HG02571 (cell line): ENCODE measurements around the gene INPP5A.
"Not testable (repeated sequence)": the region's sequence is repeated elsewhere in the genome, so short reads cannot be mapped to it uniquely, and the experiment has no call there.

Experiments used
- ATAC-seq: cut with Tn5 transposase; IDR thresholded peaks from one replicate; pipeline ENCODE4 v1.9.1; 2021; ENCODE audit warnings: mild to moderate bottlenecking, moderate library complexity; ENCODE audit not compliant: unreplicated experiment

INPP5A gene

DNA sequence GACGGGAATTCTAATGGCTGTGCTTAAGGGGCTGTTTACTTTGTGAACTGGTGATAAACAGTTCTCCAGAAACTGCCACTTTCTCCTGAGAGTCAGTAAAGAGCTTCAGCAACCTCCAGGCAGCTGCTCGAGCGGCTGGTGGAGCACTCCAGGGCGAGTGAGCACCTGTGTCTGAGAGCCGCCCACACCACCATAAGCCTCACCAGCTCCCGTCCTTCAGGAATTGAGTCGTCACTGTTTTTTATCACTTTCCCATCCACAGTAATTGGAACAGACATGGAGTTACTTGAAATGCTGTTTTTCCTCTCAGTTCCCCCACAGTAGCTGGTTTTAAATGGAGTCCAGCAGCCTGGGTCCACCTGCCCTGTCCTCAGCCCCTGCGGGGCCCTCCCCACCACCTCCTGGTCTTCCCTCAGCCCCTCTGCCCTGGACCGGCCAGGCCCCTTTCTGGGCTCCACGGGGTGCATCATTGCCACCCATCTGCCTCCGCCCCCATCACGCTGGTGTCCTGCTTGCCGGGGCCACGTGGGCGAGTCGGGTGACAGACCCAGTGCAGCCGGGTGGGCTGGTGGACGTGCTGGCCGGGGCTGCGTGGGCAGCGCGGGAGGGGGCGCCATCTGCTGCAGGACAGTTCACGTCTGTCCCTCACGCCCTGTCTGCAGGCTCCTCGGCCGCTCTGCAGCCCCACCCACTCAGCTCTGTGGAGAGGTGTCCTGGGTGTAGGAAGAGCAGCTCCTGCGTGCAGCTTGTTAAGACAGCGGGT is 192.4 kb downstream of the INPP5A start:
- no peak for ATAC-seq

DNA sequence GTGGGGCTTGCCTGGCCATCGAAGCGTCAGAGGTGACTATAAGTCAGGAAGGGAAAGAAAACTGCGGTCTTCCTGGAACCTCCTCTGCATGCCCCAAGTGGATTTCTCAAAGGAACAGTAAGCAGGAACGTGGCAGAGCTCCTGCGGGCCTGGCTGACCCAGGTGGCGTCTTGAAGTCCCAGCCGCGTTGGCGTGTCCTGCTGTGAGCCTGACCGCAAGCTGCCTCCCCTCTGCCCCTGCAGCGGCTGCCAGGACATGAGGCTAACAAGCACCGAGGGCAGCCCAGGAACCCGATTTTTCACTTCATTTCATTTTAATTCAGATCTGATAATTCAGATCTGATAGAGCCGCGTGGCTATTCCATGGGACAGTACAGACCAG is 193.0 kb downstream of the INPP5A start:
- no peak for ATAC-seq

- no peak for ATAC-seq
Observed at GRCh38 chr10:132732518-132732917, 194.9 kb downstream of the INPP5A start.

GRCh38 chr10:132733926-132734325 is 196.3 kb downstream of the INPP5A start:
- no peak for ATAC-seq

DNA sequence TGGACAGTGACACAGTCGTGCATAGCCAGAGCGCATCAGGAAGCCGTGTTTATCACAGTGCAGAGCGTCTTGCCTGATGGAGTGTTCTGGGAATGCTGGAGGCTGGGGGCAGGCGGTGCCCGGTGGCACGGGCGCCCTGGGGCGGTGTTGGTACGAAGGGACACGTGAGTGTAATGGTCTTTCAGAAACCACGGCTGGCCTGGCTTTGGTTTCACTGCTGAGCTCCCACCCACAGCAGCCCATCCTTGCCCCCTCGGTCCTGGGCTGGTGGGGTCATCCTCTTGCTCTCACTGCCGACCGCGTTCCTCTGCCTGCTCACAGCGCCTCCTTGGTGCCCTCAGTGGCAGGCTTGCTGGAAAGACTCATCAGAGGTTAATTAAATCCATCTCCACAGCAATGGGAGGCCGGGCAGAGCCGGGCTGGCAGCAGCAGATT is 197.8 kb downstream of the INPP5A start:
- ATAC-seq: no peak

- no peak for ATAC-seq
Observed at GRCh38 chr10:132735923-132736391, 198.4 kb downstream of the INPP5A start.

DNA sequence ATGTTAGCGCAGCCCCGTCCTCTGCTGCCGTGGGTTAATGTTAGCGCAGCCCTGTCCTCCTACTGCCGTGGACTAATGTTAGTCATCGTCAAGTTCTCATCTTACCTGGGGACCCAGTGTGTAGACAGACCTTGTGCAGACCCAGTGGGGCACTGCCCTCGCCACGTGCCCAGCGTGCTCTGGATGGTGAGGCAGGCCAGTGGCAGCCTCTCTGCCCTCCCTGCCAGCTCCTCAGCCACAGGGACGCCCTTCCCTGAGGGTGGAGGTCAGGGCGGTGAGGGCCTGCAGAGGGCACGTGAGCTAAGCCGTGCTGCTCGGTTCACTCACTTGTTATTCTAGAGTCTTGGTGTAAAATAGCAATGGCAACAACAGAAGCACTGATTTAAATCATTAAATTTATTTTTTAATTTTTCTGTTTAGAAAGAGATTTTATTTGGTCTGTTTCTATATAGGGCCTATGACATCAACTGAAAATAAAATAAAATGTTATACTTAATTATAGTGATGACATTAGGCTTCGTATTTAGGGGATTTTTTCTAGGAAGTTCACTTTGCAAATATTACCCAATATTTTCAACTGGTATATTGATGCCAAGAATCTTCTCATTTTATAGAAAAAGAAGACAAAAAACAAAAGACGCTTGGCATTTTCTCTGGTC is 199.9 kb downstream of the INPP5A start:
- ATAC-seq: no peak

- no peak for ATAC-seq
Observed at GRCh38 chr10:132738454-132739224, 201.1 kb downstream of the INPP5A start.

- ATAC-seq: no peak
Observed at GRCh38 chr10:132739225-132739613, 201.6 kb downstream of the INPP5A start.

DNA sequence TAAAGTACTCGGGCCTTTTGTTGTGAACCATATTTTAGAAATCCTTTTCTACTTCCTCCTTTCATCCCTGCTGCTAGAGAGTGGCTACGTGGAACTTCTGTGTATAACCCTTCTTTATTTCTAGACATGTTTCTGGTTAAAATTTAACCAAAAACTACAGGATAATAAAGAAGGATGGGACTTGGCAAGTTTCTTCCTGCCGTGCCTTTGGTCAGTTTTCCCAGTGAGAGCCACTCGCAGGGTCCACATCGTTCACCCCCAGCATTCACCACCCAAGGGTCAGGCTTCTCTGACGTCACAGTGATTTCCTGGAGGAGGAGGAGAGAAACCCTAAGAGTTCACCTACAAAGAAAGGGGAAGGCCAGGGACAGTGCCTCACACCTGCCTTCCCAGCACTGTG is 203.0 kb downstream of the INPP5A start:
- ATAC-seq: no peak

DNA sequence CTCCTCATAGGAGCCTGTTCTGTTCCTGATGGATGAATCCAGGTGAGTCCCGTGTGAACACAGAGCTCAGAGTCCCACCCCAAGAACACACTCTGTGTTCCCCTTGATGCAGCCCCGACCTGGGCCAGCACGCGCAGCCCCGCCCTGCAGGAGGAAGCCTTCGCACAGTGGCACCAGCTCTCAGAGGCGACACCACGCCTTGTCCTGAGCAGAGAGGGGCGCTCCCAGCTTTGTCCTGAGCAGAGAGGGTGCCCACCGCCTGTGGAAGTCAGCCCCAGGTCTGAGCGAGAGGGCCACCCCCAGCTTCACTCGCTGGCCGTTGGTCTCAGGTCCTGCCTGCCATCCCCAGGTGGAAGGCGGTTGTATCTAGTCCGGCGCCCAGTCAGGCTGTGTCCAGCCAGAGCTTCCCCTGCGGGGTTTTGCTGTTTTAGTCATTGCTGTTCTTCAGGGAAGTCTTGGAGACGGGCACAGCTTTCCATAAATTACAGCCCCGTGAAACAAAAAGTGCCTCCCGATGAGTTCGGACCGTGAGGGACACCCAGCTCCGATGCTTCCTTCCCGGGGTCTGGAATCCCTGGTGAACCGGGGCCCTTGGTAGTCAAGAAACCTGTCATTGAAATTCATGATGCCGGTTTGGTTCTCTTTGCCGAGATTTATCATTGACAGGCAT is 204.7 kb downstream of the INPP5A start:
- no peak for ATAC-seq

DNA sequence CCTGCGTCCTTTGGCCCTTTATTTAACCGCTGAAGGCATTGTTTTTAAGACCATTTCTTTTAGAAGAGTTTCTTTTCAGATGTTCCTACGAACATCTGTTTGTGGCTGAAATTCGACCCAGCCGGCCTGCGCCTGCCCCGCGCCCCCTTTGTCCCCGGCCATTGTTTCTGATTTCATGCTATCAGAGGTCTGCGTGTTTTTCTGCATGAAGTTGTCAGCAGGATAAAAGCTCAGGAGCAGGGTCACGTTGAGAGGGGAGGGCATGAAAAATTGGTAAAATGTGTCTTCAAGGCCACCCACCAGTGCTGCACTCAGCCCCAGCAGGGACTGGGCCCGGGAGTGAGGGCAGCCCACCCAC is 205.2 kb downstream of the INPP5A start:
- no peak for ATAC-seq

DNA sequence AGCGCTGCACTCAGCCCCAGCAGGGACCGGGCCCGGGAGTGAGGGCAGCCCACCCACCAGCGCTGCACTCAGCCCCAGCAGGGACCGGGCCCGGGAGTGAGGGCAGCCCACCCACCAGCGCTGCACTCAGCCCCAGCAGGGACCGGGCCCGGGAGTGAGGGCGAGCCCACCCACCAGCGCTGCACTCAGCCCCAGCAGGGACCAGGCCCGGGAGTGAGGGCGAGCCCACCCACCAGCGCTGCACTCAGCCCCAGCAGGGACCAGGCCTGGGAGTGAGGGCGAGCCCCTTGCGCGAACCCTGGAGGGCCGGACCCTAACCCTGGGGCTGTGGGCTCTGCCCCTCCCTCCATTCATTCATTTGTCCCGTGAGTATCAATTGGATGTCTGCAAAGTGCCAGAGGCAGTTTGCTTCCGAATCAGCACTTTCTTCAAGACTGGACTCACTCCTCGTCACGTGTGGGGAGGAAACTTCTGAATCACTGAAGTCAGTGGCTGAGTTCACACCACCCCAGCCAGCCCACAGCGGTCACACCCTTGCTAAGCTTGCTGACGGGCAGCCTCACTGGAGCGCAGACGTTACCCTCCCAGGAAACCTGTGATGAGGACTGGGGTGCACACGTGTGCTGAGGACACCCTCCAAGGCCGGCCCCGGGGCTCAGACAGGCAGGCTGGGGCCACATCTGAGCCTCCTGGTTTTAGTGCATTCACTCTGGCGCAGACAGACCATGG is 205.8 kb downstream of the INPP5A start:
- ATAC-seq: not testable (repeated sequence)

DNA sequence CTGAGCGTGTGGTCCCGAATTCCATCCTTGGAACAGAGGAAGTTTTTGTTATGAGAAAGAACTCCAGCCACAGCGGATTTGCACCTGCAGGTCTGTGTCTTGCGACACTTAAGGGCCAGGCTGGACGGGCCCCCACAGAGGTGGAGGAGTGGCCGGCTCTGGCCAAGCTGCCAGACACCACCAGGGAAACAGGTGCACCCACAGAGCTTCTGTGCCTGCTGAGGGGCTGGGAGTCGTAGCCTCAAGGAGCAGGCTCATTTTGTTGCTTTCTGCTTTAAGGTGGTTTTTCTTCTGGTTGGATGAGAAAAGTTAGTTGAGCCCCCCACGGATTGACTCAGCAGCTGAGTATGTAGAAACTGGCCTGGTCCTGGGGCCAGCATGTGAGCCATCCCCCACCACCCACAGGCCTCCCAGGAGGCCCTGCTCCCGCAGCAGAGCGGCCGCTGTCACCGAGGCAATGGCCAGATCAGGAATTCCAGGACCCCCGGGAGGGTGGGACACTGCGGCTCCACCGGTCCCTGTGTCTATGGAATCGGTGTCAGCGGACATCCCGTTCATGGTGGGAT is 206.4 kb downstream of the INPP5A start:
- ATAC-seq: no peak

- ATAC-seq: no peak
Observed at GRCh38 chr10:132744839-132745238, 207.3 kb downstream of the INPP5A start.

DNA sequence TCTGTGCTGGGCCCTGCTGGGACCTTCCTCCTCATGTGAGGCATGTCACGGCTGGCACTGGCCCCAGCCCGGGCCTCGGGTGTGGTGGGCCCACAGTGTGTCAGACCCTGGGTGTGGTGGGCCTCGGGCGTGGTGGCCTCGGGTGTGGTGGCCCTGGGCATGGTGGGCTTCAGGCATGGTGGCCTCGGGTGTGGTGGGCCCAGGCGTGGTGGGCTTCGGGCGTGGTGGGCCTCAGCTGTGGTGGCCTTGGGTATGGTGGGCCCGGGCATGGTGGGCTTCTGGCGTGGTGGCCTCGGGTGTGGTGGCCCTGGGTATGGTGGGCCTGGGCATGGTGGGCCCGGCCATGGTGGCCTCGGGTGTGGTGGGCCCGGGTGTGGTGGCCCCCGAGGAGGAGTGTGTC is 207.9 kb downstream of the INPP5A start:
- no peak for ATAC-seq

DNA sequence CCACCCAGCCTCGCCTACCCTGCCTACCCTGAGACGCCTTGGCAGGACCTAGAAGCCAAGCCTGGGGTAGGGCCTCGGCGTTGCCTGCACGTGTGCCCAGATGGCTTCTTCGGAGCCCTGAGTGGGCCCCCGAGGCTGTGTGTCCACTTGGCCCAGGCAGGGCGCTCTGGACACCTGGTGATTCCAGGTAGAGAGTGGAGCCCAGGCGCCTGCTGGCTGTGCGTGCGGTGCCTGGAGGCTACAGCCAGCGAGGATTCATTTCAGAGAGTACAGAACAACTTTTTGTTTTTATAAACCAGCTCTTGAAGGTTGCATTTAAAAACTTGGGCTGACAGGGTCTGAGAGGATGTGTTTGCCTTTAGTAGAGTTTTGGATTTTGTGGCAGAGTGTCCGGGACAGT is 208.4 kb downstream of the INPP5A start:
- no peak for ATAC-seq

GRCh38 chr10:132746386-132746785 is 208.8 kb downstream of the INPP5A start:
- no peak for ATAC-seq

DNA sequence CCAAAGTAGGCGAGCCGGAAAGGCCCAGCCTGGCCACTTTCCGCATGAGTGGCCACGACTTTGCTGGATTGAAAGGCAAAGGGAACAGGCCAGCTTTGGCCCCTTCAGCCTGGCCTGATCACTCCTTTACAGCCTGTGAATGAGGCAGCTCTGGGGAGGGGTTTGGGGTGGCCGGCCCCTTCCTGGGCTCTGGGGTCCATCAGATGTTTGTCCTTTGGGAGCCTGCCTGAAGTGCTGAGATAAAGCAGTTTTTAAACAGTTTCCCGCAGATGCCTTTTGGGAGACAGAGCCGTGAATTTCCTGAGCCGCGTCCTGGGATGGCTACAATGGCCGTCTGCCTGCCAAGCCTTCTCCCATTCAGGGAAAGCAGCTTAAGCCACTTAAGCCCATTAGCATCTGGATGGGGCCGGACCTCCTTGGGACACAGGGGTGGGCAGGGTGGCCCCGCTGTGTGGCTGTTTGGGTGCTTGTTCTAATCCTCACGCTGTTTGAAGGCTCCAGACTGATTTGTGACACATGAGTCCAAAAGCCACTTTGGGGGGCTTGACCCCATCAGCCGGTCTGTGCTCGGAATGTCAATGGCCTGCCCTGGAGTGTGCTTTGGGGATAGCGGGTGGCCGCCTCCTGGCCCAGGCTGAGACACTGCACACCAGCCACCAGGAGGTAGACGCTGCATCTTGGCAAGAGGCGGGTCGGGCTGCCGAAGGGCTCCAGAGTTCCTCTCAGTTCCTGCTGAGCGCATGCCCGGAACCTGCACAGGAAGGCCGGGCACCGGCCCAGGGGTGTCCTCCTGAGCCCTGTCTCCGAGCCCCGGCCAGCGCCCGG is 209.4 kb downstream of the INPP5A start:
- ATAC-seq: no peak
